Measurements from ENCODE around the gene ENOPH1. TPM values are rescaled to one million over a fixed set of nuclear protein-coding genes. Genes with fewer than 3 reads are reported as not detected.

Gene ENOPH1
- total and polyA plus RNA-seq, 9 of the 15 experiments (the other 6 are each of a cell fraction or from before 2014, with no cell fraction given): 29.8 to 71.4 (median 48.9) TPM

DNA sequence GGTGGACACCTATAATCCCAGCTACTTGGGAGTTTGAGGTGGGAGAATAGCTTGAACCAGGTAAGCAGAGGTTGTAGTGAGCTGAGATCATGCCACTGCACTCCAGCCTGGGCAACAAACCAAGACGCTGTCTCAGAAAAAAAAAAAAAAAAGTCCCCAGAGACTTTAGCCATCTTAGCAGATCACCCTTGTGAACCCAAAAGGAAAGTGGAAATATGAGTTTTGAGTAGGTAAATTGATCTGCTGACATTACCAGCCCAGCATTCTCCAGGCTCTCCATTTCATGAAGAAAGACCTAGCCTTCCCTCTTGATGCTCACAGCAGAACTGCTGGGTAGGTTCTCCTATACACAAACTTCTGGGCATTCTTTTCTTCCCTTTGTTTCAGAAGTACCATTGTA, 32.1 kb upstream of the ENOPH1 start:
- no peaks in the 10 kb centered on the region for H3K9me3 ChIP-seq (replicated peaks; ENCODE audit: control insufficient read depth, insufficient read depth, low read depth, low read length)
- no peaks in the 10 kb centered on the region for H3K36me3 ChIP-seq (ENCODE audit: control insufficient read depth, insufficient read depth, low read length)
- no peaks in the 10 kb centered on the region for H4K20me1 ChIP-seq (replicated peaks; ENCODE audit: control insufficient read depth, insufficient read depth, low read length)
- no peak overlapping the region for H3K4me2 ChIP-seq (ENCODE audit: insufficient read depth, low read length)
- FAIRE-seq (no peak), ATAC-seq (no peak), DNase-seq (ENCODE audit: extremely low read depth in 1 of 4, low spot score in 3 of 4) (no peak)
- 20% methylated on average over 1 of the region's 1 CpG for WGBS (ENCODE audit: insufficient coverage, low coverage, missing lambda C conversion rate)
- H3K4me1 ChIP-seq (replicated peaks in 1 of 2; ENCODE audit: control insufficient read depth in 2 of 2, insufficient read depth in 2 of 2, low read length in 2 of 2): no peaks in the 10 kb centered on the region; a peak in 1 of 5 replicates
- intact Hi-C loops (cut with micrococcal nuclease) (no loop called here), in situ Hi-C loops (cut with MboI) (no loop called here)
- H2AFZ ChIP-seq (ENCODE audit: low read depth, low read length): no peak overlapping the region
- BruUV-seq (replicated peaks): no TSS peak
- no peaks in the 10 kb centered on the region for H3K9me1 ChIP-seq (ENCODE audit: control insufficient read depth, insufficient read depth, low read length)
- no peak overlapping the region for H3K27ac ChIP-seq (ENCODE audit: extremely low read depth, low read depth, low read length)
- no peak overlapping the region for H3K4me3 ChIP-seq
- ChIA-PET POLR2A (interaction anchor here (0.9 to 2.2 kb wide), 2 partner anchors 22 to 31 kb away, joined by 4 to 10 read pairs; no protein-coding TSS in a partner anchor), CTCF (ENCODE audit: low intra/inter-chr PET ratio) (no interaction called here)
- H3K9ac ChIP-seq (ENCODE audit: insufficient read depth in 1 of 2, low read depth in 2 of 2, low read length in 2 of 2): no peak overlapping the region
- H3K79me2 ChIP-seq (ENCODE audit: control insufficient read depth, insufficient read depth, low read length): no peaks in the 10 kb centered on the region
- H3K27me3 ChIP-seq (ENCODE audit: control insufficient read depth in 2 of 2, insufficient read depth in 2 of 2, low read length in 2 of 2): no peaks in the 10 kb centered on the region; a peak in 1 of 5 replicates
- TF ChIP-seq TBP (optimal IDR thresholded peaks at IDR 0.05; ENCODE audit: low read depth, low read length) (no peak), SMARCC2 (IDR thresholded peaks at IDR 0.05; ENCODE audit: low read depth) (no peak), GABPB1 (CRISPR knock-in tag; IDR thresholded peaks at IDR 0.05) (no peak), ZNF589 (CRISPR knock-in tag; IDR thresholded peaks at IDR 0.05; ENCODE audit: low read depth) (no peak), SIX5 (IDR thresholded peaks at IDR 0.05; ENCODE audit: borderline replicate concordance in 1 of 2, insufficient read depth in 1 of 2, low read depth in 1 of 2, low read length in 2 of 2) (no peak), GTF2A2 (tag; IDR thresholded peaks at IDR 0.05) (no peak), SMARCA4 (IDR thresholded peaks at IDR 0.05) (no peak)
- TF ChIP-seq, protein P1, sequence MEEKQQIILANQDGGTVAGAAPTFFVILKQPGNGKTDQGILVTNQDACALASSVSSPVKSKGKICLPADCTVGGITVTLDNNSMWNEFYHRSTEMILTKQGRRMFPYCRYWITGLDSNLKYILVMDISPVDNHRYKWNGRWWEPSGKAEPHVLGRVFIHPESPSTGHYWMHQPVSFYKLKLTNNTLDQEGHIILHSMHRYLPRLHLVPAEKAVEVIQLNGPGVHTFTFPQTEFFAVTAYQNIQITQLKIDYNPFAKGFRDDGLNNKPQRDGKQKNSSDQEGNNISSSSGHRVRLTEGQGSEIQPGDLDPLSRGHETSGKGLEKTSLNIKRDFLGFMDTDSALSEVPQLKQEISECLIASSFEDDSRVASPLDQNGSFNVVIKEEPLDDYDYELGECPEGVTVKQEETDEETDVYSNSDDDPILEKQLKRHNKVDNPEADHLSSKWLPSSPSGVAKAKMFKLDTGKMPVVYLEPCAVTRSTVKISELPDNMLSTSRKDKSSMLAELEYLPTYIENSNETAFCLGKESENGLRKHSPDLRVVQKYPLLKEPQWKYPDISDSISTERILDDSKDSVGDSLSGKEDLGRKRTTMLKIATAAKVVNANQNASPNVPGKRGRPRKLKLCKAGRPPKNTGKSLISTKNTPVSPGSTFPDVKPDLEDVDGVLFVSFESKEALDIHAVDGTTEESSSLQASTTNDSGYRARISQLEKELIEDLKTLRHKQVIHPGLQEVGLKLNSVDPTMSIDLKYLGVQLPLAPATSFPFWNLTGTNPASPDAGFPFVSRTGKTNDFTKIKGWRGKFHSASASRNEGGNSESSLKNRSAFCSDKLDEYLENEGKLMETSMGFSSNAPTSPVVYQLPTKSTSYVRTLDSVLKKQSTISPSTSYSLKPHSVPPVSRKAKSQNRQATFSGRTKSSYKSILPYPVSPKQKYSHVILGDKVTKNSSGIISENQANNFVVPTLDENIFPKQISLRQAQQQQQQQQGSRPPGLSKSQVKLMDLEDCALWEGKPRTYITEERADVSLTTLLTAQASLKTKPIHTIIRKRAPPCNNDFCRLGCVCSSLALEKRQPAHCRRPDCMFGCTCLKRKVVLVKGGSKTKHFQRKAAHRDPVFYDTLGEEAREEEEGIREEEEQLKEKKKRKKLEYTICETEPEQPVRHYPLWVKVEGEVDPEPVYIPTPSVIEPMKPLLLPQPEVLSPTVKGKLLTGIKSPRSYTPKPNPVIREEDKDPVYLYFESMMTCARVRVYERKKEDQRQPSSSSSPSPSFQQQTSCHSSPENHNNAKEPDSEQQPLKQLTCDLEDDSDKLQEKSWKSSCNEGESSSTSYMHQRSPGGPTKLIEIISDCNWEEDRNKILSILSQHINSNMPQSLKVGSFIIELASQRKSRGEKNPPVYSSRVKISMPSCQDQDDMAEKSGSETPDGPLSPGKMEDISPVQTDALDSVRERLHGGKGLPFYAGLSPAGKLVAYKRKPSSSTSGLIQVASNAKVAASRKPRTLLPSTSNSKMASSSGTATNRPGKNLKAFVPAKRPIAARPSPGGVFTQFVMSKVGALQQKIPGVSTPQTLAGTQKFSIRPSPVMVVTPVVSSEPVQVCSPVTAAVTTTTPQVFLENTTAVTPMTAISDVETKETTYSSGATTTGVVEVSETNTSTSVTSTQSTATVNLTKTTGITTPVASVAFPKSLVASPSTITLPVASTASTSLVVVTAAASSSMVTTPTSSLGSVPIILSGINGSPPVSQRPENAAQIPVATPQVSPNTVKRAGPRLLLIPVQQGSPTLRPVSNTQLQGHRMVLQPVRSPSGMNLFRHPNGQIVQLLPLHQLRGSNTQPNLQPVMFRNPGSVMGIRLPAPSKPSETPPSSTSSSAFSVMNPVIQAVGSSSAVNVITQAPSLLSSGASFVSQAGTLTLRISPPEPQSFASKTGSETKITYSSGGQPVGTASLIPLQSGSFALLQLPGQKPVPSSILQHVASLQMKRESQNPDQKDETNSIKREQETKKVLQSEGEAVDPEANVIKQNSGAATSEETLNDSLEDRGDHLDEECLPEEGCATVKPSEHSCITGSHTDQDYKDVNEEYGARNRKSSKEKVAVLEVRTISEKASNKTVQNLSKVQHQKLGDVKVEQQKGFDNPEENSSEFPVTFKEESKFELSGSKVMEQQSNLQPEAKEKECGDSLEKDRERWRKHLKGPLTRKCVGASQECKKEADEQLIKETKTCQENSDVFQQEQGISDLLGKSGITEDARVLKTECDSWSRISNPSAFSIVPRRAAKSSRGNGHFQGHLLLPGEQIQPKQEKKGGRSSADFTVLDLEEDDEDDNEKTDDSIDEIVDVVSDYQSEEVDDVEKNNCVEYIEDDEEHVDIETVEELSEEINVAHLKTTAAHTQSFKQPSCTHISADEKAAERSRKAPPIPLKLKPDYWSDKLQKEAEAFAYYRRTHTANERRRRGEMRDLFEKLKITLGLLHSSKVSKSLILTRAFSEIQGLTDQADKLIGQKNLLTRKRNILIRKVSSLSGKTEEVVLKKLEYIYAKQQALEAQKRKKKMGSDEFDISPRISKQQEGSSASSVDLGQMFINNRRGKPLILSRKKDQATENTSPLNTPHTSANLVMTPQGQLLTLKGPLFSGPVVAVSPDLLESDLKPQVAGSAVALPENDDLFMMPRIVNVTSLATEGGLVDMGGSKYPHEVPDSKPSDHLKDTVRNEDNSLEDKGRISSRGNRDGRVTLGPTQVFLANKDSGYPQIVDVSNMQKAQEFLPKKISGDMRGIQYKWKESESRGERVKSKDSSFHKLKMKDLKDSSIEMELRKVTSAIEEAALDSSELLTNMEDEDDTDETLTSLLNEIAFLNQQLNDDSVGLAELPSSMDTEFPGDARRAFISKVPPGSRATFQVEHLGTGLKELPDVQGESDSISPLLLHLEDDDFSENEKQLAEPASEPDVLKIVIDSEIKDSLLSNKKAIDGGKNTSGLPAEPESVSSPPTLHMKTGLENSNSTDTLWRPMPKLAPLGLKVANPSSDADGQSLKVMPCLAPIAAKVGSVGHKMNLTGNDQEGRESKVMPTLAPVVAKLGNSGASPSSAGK (IDR thresholded peaks at IDR 0.05): no peak
- TF ChIP-seq, protein P2, sequence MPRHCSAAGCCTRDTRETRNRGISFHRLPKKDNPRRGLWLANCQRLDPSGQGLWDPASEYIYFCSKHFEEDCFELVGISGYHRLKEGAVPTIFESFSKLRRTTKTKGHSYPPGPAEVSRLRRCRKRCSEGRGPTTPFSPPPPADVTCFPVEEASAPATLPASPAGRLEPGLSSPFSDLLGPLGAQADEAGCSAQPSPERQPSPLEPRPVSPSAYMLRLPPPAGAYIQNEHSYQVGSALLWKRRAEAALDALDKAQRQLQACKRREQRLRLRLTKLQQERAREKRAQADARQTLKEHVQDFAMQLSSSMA (CRISPR knock-in tag; IDR thresholded peaks at IDR 0.05): no peak
